Bronchus fibroblast of lung (primary cell): ENCODE results near the gene ARHGDIB. TPM values are rescaled to one million over a fixed set of nuclear protein-coding genes. Genes with fewer than 3 reads are reported as not detected.

ENCODE experiments used
- total RNA-seq: library from RNA; depleted of rRNA; stranded (reverse); fragments of >200 nt; gene quantifications from 2 replicates; pipeline ENCODE4 v1.2.3, GENCODE V29; 2015

The ARHGDIB gene
- total RNA-seq = 3.7 TPM in 2 replicates

DNA sequence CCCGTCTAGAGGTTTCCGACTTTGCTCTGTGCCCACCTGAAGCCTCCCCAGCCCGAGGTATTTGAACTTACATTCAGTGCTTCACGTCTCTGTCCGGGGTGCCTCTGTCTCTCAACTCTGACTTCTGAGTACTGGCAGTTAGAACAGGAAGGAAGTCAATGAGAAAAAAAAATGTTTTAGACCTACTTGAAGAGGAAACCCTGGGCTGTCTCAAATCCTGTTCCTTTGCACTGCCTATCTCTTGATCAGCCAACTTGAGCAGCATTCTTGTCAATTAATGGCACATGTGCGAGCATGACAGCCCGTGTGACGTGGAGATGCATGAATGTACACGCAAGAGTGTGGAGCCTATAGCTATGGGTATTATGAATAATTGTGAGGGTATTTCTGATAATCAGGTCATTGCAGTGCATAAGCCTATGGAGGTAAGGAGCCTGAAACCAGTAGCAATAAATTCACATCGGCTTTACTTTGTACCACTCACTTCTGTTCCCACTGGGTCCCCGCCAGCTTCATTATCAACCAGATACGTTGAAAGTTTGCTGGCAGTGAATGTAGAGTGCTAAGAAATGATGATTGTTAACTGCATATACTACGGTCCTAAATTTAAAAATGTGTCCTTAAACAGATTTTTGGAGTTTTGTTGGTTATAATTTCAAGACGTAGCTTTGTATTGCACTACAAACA, at the start of gene ARHGDIB:
Gene ARHGDIB (minus strand): TSS at position 136 of the 687 bp plus-strand sequence. CDS start 10,889 bp downstream, outside the sequence.

DNA sequence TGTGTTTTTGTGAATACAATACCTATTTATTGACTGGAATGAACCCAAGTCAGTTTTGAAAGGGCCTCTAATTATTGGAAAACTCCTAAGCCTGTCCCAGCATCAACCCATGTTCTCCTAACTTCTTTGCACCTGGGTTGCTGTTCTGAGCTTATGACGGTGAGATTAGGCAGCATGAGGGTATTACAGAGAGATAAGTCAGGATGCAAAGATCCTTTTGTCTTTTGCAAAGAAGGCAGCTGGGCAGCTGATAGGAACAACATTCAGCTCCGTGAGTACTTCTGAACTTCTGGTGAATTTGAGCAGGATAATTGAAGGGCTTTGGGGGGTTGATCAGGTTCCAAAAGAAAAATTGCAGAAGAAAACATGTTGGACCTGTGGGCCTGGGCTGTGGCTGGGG, 11.4 kb upstream of the ARHGDIB start, which contains the start of gene PDE6H:
Gene PDE6H (plus strand): TSS at position 227 of the 400 bp plus-strand sequence. CDS start 4,971 bp downstream, outside the sequence.

DNA sequence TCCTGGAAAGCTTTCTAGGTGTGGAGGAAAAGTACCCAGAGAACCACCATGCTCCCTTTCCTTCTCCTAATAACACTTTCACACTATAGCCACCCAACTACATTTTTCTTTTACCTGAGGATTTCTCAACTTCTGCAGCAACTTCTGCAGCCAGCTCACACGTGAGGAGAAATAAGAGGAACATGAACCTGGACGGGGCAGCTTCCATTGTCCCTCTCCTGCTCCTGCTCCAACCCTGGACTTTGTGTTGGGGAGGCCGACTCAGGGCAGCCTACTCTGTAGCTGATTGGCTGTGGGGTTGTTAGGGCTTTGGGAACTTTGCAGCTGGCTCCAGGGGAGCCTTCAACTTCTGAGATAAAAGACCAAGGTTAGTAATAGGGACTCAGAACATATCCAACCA, 23.1 kb downstream of the ARHGDIB start, which contains the start of gene ERP27:
Gene ERP27 (minus strand): TSS at position 237 of the 400 bp plus-strand sequence. CDS start 29 bp downstream, at position 208.

Other genes starting within 250 kb of the ARHGDIB start
- 14.1 and 18.0 TPM in 2 replicates for gene WBP11, start 158.1 kb downstream of the ARHGDIB start, total RNA-seq
- gene C12orf60, start 157.9 kb downstream of the ARHGDIB start, total RNA-seq = 1.3 and 1.8 TPM in 2 replicates
- 0.15 TPM in 1 of 2 replicates, not detected in the other for gene SMCO3, start 147.4 kb downstream of the ARHGDIB start, total RNA-seq
- gene ART4, start 118.1 kb downstream of the ARHGDIB start, total RNA-seq = not detected in 2 replicates
- 0.17 and 0.30 TPM in 2 replicates for gene MGP, start 75.7 kb downstream of the ARHGDIB start, total RNA-seq
- gene ERP27, start 23.1 kb downstream of the ARHGDIB start, total RNA-seq = not detected in 2 replicates
- gene PDE6H, start 11.4 kb upstream of the ARHGDIB start, total RNA-seq = not detected in 2 replicates